H7 (cell line): Measurements from ENCODE around the gene ARHGAP19. TPM values are rescaled to one million over a fixed set of nuclear protein-coding genes. Genes with fewer than 3 reads are reported as not detected.

Source experiments
- DNase-seq: peaks from one replicate; pipeline ENCODE4 v3.0.0; 2012
- H3K27me3 ChIP-seq: 2 replicates; pipeline ENCODE4 v1.6.0; 2011; ENCODE audit warnings: mild to moderate bottlenecking, low read length; ENCODE audit not compliant: control insufficient read depth, insufficient read depth
- H3K36me3 ChIP-seq: replicated peaks from 2 replicates; pipeline ENCODE4 v1.5.1; 2011; ENCODE audit warnings: low read length; ENCODE audit not compliant: control insufficient read depth, insufficient read depth
- H3K4me3 ChIP-seq: 2 replicates; pipeline ENCODE4 v1.5.1; 2011; ENCODE audit warnings: low read depth, mild to moderate bottlenecking, control low read depth, low read length, moderate library complexity; ENCODE audit not compliant: insufficient read depth
- total RNA-seq: library from RNA; depleted of rRNA; stranded (reverse); fragments of >200 nt; shearing (Covaris generic); gene quantifications from 2 replicates; pipeline ENCODE4 v1.2.3, GENCODE V29; 2014

The ARHGAP19 gene
- total RNA-seq, 1 experiment from 2014 or later, result 38.7 TPM

DNA sequence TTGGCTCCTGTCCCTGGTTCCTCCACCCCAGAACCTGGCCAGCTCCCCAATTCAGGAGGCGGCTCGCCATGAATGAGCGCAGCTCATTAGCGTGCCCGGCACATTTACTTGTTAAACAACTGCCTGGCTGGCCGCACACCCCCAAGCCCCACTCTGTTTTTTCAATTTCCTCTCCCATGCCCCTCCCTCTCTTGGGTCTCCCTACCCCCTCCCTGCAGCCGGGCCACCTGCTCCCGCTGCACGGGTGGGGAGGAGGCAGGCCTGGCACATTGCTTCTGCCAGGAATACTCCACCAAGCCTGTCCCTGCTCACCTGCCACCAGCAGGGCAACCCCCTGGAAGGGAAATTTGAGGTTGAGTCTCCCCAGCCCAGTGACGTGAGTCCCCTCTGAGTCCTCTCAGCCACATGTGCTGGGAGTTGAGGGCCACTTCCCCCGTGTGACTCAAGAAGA, 104.2 kb downstream of the ARHGAP19 start:
- H3K36me3 ChIP-seq, result no peaks in the 10 kb centered on the region
- peaks cover 52% of the 10 kb centered on the region for H3K27me3 ChIP-seq
- DNase-seq, result no peak
- no peak overlapping the region for H3K4me3 ChIP-seq

DNA sequence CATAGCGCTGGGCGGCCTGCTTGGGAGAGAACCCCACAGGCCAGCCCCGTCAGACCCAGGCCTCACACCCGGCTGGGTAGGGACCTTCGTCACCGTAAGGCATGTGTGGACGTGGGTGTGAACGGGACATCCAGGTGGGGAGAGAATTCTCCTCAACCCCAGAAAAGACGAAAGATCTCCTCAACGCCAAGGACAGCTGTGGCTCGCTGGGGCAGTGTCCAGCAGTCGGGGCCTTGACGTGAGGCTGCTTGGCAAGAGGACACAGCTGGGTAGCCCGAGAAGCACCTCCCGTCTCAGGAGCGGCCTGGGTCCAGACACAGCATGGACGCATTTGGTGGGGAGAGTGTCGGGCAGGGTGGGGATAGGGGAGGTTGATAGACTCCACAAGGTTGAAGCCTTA, 105.5 kb downstream of the ARHGAP19 start:
- H3K4me3 ChIP-seq, result no peak overlapping the region
- no peak for DNase-seq
- peaks cover 46% of the 10 kb centered on the region for H3K27me3 ChIP-seq
- H3K36me3 ChIP-seq, result no peaks in the 10 kb centered on the region

- DNase-seq, result peak; percentile 89
- Histone ChIP-seq H3K4me3 (peak within 1 kb of the TSS; percentile 67), H3K36me3 (no peaks in the 10 kb centered on the region), H3K27me3 (peaks cover 48% of the 10 kb centered on the region)
These were observed 106.9 kb downstream of the ARHGAP19 start, which contains the start of gene SLIT1 for GRCh38 chr10:97185326-97186058. TSS of gene SLIT1 (minus strand) at chr10:97185959. CDS start at chr10:97185674, 285 bp downstream.

DNA sequence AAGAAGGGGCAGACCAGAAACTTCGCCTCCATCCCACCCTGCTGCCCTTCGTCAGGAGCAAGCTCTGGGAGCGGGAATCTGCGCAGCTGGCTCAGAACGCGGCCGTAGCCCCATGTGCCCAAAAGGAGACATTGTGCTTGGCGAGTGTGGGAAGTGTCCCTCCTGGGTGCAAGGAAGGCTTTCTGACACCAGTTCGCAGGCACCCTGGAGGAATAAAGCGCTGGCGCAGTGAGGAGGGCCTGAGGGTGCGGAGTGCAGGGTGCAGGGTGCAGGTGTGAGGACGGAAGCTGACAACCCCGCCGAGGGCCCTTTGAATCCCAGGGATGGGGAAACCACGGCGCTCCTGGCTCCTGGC, 107.5 kb downstream of the ARHGAP19 start:
- peaks cover 48% of the 10 kb centered on the region for H3K27me3 ChIP-seq
- no peaks in the 10 kb centered on the region for H3K36me3 ChIP-seq
- peak overlapping the region; percentile 67 for H3K4me3 ChIP-seq
- no peak for DNase-seq

- Histone ChIP-seq H3K36me3 (no peaks in the 10 kb centered on the region), H3K27me3 (peaks cover 48% of the 10 kb centered on the region), H3K4me3 (no peak overlapping the region)
- no peak for DNase-seq
These were observed 109.1 kb downstream of the ARHGAP19 start for GRCh38 chr10:97183314-97183713.

DNA sequence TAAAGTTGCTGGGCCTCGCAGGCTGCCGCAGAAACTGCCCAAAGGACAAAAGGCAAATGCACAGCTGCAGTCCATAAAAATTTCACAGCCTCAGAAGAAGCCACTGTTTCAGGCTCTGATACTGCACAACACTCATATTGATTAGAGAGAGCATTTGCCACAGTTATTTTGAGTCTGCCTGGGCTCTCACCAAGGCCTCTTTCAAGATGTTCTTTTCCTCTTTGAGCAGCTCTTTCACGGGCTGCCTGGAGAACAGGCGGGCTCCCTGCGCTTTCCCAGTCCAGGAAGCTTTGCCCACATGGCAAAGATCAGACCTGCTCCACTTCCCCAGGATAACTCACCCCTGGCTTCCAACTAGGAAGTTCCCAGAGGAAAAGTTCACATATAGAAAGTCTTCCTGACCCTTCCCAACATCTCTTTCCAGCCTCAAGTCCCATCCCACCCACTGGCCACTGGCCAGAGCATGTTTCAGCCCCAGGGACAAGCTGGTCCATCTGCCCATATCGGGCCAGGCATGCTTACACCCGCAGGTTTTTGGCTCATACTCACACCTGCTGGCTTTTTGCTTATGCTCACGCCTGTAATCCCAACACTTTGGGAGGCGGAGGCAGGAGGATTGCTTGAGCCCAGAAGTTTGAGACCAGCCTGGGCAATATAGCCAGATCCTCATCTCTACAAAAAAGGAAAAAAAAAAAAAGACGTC, 110.0 kb downstream of the ARHGAP19 start:
- H3K27me3 ChIP-seq, result peaks cover 42% of the 10 kb centered on the region
- no peaks in the 10 kb centered on the region for H3K36me3 ChIP-seq
- DNase-seq, result no peak
- H3K4me3 ChIP-seq, result no peak overlapping the region

DNA sequence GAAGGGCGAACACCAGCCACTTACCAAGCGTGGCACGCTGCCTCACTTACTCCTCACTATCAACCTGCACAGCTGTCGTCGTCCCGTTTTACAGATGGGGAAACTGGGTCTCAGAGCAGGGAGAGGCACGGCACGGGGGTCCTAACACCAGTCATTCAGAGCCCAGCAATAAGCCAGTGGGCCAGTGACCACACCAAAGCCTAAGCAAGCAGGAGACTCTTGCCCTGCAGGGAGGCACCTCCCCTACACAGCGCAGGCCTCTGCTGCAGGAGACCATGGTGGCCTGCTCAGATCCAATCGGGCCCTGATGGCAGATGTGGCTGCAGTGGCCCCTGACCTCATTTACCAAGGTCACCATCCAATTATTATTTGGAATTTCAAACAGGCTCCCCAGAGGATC, 111.5 kb downstream of the ARHGAP19 start:
- DNase-seq, result no peak
- no peaks in the 10 kb centered on the region for H3K36me3 ChIP-seq
- peaks cover 27% of the 10 kb centered on the region for H3K27me3 ChIP-seq
- H3K4me3 ChIP-seq, result no peak overlapping the region

DNA sequence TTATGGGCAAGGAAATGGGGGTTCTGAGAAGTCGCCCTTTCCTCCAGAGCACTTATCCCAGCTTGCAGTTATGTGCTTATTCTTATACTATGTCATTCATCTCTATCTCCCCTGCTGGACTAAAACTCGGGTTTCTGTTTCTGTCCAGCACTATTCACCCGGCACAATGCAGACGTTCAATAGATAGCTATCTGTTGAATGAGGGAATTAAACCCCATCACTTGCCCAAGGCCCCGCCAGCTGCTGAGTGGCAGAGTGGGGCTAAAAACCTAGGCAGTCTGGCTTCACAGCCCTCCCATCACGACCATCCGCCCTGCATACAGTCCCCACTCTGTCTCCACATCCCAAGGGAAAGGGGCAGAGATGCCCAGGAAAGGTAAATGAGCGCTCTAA, 112.1 kb downstream of the ARHGAP19 start:
- Histone ChIP-seq H3K4me3 (no peak overlapping the region), H3K36me3 (no peaks in the 10 kb centered on the region), H3K27me3 (peaks cover 21% of the 10 kb centered on the region)
- DNase-seq, result no peak

DNA sequence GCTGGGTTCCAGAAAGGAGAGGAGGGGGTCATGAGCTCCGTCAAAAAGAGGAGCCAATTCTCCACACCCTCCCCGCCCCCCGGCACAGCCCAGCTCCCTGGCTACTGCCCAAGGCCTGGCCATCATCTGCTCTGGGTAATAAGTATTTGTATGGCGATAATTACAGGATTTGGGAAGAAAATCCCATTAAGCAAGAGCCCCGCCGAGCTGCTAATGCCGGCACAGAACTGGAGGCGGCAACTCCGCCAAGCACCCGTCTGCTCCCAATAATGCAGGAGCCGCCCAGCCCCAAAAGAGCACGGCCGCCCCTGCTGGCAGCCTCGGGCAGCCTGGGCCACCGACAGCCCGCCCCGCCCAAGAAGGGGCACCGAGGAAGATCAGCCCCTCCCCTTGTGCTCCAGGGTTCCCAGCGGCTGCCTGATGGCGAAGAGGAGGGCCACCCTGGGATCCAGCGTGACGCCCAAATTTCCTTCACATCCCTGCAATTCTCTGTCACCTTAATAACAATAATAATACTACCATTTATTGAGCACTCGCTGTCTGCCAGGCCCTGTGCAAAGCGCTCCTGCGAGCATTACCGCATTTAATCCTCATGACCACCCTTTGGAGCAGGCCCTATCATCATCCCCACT, 112.6 kb downstream of the ARHGAP19 start:
- DNase-seq, result peak; percentile 96
- Histone ChIP-seq H3K4me3 (no peak overlapping the region), H3K36me3 (no peaks in the 10 kb centered on the region), H3K27me3 (peaks cover 16% of the 10 kb centered on the region)

DNA sequence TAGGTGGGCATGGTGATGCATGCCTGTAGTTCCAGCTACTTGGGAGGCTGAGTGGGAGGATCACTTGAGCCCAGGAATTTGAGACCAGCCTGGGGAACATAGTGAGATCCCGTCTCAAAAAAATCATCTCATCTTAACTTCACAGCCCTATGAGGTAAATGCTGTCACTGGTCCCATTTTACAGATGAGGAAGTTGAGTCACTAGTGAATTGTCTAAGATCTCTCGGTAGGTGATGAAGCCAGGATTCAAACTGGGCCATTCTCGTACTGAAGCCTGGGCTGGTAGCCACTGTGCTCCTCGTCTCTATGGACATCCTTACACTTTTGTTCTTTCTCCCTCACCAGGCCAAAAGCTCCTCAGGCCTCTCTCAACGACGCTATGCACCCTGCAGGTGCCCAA, 113.1 kb downstream of the ARHGAP19 start:
- no peak for DNase-seq
- peaks cover 10% of the 10 kb centered on the region for H3K27me3 ChIP-seq
- H3K4me3 ChIP-seq, result no peak overlapping the region
- no peaks in the 10 kb centered on the region for H3K36me3 ChIP-seq

DNA sequence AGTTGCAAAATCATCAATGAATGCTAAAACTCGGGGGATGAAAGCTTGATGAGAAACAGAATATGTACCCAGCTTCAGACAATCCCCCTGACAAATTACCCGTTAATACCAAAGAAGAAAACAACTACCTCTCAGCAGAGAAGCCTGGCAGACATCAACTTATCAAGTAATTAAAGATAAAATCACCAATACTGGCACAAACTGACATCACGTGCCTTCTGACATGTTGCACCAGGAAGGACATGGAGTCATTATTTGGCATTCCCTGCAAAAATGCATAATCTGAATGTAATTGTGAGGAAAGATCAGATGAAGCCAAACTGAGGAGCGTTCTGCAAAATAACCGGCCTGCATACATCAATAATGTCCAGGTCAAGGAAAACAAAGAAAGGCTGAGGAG, 114.4 kb downstream of the ARHGAP19 start:
- H3K36me3 ChIP-seq, result no peaks in the 10 kb centered on the region
- no peak overlapping the region for H3K4me3 ChIP-seq
- no peak for DNase-seq
- H3K27me3 ChIP-seq, result peaks cover 1% of the 10 kb centered on the region; the same call in 1 of the 2 replicates

DNA sequence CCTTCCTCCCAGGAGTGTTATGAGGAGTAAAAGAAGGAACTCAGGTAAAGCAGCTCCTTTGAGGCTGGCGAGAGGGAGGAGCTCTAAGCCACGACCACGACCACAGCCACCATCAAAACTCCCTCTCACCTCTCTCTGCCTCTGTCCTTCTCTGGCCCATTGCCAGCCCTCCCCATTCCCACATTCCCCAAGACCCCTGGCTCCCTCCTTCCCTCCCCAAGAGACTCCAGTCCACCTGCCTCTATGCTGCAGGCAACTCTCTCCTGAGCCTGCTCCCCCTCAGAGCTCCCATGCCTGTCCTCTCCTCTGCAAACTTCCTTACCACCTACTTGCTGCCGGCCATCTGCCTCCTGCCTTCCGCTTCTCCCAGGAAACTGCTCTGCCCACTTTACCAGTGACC, 116.2 kb downstream of the ARHGAP19 start:
- Histone ChIP-seq H3K4me3 (no peak overlapping the region), H3K27me3 (peaks cover 1% of the 10 kb centered on the region; the same call in 1 of the 2 replicates), H3K36me3 (no peaks in the 10 kb centered on the region)
- DNase-seq, result no peak

DNA sequence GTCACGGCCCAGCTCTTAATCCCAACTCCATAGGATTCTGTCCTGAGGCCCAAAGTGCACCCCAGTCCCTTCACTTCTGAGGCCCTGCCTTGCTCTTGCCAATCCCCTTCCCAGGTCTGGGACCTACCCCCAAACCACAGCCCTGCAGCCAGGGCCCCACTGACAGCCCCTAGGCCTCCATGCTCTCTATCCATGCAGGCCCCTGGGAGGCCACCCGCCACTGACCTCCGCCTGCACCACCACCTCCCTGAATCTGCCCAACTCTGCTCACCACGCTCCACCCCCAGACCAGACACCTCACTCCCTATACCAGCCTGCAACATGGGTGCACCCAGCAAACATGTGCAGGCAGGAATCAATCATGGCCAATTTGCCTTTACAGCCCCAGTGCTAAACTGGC, 116.9 kb downstream of the ARHGAP19 start:
- H3K27me3 ChIP-seq, result peaks cover under 1% of the 10 kb centered on the region; the same call in 1 of the 2 replicates
- H3K36me3 ChIP-seq, result no peaks in the 10 kb centered on the region
- DNase-seq, result no peak

GRCh38 chr10:97174941-97175340, 117.5 kb downstream of the ARHGAP19 start:
- Histone ChIP-seq H3K4me3 (no peak overlapping the region), H3K36me3 (no peaks in the 10 kb centered on the region), H3K27me3 (no peaks in the 10 kb centered on the region; the same call in 1 of the 2 replicates)
- no peak for DNase-seq

More for the DNA sequence above, 116.9 kb downstream of the ARHGAP19 start:
- no peak overlapping the region for H3K4me3 ChIP-seq
